IPS DF 4.7 (cell line): ENCODE measurements around the gene GJC3.
"Not testable (repeated sequence)": the region's sequence is repeated elsewhere in the genome, so short reads cannot be mapped to it uniquely, and the experiment has no call there.

ENCODE experiments used
- DNase-seq: peaks from one replicate; pipeline ENCODE4 v3.0.0-alpha.2; 2013; ENCODE audit warnings: low spot score; ENCODE audit errors: extremely low read depth

GJC3 gene, protein sequence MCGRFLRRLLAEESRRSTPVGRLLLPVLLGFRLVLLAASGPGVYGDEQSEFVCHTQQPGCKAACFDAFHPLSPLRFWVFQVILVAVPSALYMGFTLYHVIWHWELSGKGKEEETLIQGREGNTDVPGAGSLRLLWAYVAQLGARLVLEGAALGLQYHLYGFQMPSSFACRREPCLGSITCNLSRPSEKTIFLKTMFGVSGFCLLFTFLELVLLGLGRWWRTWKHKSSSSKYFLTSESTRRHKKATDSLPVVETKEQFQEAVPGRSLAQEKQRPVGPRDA

DNA sequence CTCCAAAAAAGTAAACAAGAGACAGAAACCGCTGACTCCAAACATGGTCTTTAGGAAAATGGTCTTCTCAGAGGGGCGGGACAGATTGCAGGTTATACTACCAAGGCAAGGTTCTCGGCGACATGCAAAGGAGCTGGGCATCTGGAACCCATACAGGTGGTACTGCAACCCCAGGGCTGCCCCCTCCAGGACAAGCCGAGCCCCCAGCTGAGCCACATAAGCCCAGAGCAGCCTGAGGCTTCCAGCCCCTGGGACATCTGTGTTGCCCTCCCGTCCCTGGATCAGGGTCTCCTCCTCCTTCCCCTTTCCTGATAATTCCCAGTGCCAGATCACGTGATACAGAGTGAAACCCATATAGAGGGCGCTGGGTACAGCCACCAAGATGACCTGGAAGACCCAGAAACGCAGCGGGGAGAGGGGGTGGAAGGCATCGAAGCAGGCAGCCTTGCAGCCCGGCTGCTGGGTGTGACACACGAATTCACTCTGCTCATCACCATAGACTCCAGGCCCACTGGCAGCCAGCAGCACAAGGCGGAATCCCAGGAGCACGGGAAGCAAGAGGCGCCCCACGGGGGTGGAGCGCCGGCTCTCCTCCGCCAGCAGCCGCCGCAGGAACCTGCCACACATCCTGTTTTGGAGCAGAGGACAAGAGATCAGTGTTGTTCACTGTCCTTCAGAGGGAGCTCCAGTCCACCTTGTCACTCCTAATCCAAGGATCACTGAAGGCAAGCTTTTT is at the start of gene GJC3:
Gene GJC3, minus strand, starts transcription at position 627 of the 736 bp plus-strand sequence. Its CDS starts 0 bp downstream, at position 627.
- DNase-seq: no peak

DNA sequence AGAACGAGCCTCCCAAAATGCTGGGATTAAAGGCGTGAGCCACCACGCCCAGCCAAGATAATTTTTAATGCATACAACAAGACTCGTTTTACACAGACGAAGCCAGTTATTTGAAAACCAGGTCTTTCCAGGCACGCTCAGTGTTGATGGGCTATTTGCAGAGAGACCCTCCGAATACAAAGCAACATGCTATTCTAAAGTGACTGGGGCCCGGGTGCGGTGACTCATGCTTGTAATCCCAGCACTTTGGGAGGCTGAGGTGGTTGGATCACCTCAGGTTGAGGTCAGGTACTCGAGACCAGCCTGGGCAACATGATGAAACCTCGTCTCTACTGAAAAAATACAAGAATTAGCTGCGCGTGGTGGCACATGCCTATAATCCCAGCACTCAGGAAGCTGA is 47.2 kb upstream of the GJC3 start:
- DNase-seq: no peak

DNA sequence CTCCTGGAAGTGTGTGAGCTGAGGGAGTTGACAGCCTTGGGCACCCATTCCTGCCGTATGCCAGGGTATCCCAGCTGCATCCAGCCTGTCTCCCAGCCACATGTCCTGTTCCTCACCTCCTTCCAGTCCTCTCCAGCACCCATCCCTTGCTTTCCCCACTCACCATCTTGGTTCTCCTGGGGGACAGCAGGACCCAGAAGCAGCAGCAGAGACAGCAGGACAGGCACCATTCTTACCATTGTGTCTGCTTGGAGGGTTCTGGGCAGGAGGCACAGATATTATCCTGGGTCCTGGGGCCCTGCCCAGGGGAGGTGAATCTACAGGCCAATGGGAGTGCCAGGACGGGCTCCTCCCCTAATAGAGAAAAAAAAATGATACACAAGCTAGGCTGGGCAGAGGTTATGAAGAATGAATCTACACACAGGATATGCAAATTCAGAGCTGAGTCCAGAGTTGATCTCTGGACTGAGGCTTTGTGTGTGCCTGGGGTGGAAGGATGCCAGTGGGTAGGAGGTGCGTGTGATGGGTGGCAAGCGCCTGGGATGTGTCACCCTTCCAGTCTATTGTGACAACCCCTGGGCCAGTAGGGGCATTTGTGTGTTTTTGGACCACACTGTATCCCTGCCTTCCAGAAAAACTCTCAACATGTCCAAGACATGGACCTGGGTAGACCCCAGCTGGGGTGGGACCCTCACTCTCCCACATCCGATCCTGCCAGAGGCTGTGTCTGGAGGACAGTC is 46.5 kb upstream of the GJC3 start, which contains the start of gene AZGP1:
Gene AZGP1, minus strand, starts transcription at position 250 of the 740 bp plus-strand sequence. Its CDS starts 11 bp downstream, at position 239.
- DNase-seq: no peak

DNA sequence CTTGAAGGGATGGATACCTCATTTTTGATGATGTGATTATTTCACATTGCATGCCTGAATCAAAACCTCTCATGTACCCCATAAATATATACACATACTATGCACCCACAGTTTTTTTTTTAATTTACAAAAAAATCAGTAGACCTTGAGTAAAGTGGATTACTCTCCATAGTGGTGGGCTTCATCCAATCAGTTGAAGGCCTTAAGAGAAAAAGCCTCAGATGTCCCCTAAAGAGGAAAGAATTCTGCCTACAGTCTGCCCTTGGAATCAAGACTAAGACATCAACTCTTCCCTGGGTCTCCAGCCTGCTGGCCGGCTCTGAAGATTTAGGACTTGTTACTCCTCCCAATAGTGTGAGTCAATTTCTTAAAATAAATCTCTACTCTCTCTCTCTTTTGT is 45.3 kb upstream of the GJC3 start:
- DNase-seq: no peak

DNA sequence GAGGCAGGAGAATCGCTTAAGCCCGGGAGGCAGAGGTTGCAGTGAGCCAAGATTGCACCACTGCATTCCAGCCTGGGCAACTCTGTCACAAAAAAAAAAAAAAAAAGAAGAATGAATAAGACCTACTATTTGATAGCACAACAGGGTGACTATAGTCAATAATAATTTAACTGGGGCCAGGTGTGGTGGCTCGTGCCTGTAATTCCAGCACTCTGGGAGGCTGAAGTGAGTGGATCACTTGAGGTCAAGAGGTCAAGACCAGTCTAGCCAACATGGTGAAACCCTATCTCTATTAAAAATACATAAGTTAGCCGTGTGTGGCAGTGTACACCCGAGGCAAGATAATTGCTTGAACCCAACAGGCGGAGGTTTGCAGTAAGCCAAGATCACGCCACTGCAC is 44.4 kb upstream of the GJC3 start:
- DNase-seq: not testable (repeated sequence)

DNA sequence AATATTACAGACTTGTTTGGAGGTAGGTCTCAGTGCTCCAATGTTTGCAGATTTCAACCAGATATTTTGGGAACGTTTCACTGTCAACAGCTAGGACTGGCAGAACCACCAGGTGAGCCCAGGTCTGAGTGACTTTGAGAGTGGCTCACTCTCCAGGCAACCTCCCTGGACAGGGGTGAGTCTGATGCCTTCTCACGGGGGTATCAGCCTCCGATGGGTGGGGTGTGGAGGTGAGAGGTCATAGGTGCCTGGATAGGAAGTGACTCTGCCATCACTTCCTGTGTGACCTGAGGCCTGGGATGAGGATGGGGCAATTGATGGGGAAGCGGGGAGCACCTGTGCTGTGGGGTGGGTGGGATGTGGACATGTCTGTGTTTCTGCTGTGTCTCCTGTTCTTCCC is 41.8 kb upstream of the GJC3 start:
- no peak for DNase-seq

DNA sequence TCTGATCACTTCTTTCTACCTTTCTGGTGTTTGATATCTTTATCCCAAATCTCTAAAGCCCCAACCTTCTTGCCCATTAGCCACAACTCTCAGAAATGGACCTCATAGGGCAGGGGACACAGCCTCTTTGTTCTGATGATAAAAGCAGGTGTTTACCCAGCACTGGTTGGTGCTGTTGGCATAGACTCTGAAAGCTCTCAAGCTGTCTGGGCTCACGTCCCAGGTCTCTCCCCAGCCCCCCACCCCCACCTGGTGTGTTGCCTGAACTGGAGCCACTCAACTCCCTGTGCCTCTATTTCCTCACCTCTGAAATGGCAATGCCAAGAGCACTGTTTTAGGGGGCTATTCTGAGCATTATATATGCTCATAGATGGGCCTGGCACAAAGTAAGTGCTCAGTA is 40.4 kb upstream of the GJC3 start:
- DNase-seq: not testable (repeated sequence)

DNA sequence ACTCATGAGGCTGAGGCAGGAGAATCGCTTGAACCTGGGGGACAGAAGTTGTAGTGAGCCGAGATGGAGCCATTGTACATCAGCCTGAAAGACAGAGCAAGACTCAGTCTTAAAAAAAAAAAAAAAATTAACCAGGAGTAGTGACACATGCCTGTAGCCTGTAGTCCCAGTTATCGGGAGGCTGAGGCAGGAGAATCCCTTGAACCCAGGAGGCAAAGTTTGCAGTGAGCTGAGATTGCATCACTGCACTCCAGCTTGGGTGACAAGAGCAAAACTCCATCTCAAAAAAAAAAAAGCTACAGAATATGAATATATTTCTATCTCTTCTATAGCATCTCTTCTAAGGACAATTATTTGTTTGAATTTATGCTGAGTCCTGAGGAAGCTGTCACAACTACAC is 39.9 kb upstream of the GJC3 start:
- DNase-seq: no peak

DNA sequence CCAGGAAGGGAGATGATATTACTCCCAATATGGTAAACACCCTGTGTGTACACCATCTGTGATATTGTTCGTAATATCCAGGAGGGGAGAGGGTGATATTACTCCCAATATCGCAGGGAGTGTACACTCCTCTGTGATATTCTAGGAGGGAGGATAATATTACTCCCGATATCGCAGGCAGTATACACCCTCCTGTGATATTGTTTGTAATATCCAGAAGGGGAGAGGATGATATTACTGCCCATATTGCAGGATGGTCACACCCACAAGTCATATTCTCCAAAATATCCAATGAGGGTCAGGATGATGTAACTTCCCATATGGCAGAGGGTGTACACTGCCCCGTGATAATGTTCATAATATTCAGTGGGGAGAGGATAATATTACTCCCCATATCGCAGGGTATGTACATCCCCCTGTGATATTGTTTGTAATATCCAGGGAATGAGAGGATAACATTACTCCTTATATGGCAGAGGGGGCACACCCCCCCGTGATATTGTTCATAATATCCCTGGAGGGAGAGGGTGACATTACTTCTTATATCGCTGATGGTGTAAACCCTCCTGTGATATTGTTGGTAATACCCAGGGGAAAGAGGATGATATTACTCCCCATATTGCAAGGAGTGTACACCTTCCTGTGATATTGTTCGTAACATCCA is 29.3 kb upstream of the GJC3 start:
- DNase-seq: no peak

DNA sequence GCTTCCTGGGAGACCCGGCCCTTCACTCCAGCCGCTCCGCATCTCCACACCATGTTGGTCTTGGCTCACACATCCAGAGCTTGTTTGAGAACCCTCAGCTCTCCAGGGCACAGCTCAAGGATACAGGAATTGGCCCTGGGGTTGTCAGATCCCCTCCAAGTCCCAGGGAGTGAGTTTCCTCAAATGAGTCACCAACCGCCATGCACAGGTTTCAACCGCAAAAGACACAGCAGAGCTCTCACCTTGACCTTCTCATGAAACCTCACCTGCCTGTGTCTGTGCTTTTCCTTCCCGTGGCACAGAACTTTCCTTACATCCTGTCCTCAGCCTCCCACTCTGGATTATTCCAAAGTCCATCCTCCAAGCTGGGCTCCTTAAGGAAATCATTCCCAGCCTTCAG is 25.8 kb upstream of the GJC3 start:
- DNase-seq: no peak

DNA sequence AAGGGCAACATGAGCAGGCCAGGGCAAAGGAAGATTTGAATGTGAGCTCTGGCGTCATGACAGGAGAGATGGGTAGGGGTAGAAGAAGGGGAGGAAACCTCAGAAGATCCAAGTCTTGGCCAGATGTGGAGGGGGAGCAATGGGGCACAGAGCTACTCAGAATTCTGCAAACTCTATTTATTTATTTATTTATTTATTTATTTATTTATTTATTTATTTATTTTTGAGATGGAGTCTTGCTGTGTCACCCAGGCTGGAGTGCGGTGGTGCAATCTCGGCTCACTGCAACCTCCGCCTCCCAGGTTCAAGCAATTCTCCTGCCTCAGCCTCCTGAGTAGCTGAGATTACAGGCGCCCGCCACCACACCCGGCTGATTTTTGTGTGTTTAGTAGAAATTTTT is 25.2 kb upstream of the GJC3 start:
- not testable (repeated sequence) for DNase-seq

DNA sequence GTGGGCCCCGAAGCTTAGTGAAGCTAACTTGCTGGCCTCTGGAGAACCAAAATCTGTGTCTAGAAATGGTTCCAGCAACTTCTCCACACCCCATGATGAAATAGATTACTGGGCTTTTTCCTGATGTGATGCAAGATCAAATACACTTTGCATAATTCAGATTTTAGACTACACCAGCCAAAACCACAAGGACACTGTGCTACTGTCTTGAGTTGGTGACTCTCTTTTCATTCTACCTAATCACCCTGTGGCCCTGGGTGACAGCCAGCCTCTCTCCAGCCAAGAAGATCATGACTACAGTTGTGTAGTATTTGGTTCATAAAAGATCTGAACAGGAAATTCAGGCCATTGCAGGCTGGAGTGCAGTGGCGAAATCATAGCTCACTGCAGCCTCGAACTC is 24.2 kb upstream of the GJC3 start:
- no peak for DNase-seq

DNA sequence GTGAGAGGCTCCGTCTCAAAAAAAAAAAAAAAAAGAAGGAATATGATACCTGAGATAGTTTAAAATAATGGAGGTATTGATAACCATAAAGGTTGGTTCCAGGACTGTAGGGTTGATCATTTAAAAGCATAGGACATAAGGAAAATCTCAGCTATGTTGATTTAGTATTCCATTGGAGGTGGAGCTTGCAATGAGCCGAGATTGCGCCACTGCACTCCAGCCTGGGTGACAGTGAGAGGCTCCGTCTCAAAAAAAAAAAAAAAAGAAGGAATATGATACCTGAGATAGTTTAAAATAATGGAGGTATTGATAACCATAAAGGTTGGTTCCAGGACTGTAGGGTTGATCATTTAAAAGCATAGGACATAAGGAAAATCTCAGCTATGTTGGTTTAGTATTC is 23.2 kb upstream of the GJC3 start:
- not testable (repeated sequence) for DNase-seq

DNA sequence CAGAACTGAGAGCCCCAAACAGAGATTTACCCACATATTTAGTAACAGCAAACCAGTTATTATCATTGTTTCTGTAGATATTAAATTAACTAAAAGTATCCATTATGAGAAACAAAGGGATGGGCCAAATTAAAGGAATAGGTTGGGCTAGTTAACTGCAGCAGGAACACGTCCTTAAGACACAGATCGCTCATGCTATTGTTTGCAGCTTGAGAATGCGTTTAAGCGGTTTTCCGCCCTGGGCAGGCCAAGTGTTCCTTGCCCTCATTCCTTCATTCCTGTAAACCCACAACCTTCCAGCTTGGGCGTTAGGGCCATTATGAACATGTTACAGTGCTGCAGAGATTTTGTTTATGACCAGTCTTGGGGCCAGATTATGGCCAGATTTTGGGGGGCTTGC is 21.4 kb upstream of the GJC3 start:
- not testable (repeated sequence) for DNase-seq

DNA sequence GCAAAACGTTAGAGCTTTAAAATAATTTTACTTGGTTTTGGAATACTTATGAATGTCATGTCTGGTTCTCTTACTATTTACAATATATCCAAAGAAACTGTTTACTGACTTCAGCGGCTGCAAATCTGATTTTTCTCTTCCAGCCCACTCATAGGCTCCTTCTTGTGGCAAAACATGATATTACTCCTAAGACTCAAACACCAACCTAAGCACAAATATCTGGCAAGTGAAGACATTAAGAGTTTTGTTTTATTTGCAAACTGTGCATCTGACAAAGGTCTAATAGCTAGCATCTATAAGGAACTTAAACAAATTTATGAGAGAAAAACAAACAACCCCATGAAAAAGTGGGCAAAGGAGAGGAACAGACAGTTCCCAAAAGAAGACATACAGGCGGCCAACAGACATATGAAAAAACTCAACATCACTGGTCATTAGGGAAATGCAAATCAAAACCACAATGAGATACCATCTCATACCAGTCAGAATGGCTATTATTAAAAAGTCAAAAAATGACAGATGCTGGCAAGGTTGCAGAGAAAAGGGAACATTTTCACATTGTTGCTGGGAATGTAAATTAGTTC is 20.3 kb upstream of the GJC3 start:
- DNase-seq: no peak

DNA sequence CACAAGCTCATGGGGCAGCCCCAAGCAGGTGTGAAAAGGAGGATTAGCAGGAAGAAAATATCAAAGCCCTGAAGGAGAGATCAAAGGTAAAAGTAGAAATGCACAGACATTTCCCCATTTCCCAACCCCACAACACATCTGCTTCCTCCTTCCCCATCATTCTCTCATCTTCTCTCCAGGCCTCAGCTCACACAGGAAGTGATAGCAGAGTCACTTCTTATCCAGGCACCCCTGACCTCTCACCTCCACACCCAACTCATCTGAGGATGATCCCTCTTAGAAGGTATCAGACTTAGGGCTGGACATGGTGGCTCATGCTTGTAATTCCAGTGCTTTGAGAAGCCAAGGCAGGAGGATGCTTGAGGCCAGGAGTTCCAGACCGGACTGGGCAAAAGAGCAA is 18.2 kb upstream of the GJC3 start:
- no peak for DNase-seq

DNA sequence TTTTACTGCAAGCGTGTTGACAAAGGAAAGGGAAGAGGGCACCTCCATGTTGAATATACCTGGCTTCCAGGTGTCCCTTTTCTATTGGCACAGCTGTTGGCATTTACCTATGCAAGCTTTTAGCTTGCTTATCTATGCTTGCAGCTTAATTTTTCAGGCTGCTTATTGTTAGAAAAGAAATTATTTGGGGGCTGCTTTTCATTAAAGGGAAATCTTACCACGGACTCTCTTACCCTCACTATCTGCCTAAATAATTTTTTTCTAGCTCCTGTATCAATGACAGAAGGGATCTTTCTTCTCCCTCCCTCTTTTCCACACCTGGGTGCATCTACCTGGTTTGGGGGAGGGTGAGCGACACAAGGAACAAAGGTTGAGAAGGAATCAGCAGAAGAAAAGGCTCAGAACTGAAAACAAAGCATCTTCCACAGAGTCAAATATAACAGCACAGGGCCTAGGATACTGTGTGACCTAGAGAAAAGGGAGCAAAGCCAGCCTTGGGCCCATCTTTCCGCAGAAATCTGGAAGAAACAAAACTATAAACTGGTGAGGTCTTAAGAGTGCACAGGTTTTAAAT is 15.2 kb upstream of the GJC3 start:
- DNase-seq: no peak

DNA sequence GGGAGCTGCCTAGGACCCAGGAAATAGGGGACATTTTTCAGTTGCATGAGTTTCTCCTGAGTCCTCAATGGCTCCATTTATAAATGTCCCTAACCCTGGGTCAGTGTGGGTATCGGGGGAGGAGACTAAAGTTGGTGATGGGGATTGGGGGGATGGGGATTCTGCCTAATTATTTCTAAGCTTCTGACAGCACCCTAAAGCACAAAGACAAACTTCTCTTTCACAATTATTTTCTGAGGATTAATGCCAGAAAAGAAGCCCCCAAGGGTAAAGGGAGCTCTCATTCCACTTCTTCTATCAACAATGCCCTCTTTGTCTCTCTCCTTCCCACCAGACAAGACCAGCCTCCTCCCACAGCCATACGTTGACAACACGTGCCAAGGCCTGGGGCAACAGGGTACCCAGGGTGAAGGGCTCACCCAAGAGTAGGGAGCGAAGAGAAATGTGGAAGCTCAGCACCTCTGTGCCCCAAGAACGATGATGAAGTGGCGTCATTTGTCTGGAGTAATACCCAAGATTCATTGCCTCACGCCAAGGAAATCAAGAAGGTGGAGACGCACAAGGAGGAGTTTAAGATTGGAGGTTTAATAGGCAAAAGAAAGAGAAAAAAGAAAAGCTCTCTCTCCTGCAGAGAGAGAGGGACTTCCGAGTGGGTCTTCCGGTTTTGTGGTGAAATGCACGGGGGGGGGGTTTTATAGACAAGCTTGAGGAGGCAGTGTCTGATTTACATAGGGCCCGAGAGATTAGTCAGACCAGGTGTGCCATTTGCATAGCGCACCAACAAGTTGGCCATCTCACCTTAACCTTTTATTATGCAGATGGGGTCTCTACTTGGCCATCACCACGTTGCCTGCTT is 14.4 kb upstream of the GJC3 start:
- peak; percentile 95 for DNase-seq

DNA sequence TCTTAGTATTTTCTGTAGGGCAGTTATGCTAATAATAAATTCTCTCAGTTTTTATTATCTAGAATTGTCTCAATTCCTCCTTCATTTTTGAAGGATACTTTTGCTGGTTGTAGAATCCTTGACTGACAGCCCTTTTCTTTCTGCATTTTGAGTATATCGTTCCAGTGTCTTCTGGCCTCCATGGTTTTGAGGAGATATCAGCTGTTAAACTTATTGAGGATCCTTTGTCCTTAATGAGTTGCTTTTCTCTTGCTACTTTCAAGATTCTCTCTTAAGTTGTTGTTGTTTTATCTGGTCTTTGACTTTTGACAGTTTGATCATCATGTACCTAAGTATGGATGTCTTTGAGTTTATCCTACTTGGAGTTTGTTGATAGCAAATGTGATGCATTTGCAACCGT is 8.9 kb upstream of the GJC3 start:
- no peak for DNase-seq

DNA sequence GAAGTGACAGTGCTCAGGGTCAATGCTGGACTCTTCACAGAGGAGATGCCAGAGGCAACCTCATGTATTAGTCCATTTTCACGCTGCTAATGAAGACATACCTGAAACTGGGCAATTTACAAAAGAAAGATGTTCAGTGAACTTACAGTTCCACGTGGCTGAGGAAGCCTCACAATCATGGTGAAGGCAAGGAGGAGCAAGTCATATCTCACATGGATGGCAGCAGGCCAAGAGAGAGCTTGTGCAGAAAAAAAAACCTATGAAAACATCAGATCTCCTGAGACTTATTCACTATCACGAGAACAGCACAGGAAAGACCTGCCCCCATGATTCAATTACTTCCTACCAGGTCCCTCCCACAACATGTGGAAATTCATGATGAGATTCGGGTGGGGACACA is 5.6 kb upstream of the GJC3 start:
- DNase-seq: not testable (repeated sequence)
